ENCODE results near the gene FTO. TPM values are rescaled to one million over a fixed set of nuclear protein-coding genes. Genes with fewer than 3 reads are reported as not detected.

The FTO gene
- total RNA-seq, 2 donors from 2014 or later = 72.7 to 73.6 TPM

GRCh38 chr16:54107583-54108202, 403.7 kb downstream of the FTO start:
- TF ChIP-seq POLR2A (IDR thresholded peaks at IDR 0.05) (no peak), POLR2AphosphoS5 (IDR thresholded peaks at IDR 0.05) (no peak), CTCF (IDR thresholded peaks at IDR 0.05) (no peak)
- H3K27me3 ChIP-seq (replicated peaks; ENCODE audit: insufficient read depth) = no peaks in the 10 kb centered on the region
- H3K4me1 ChIP-seq (replicated peaks) = no peaks in the 10 kb centered on the region
- intact Hi-C loops (cut with DNase I) = no loop called here
- H3K27ac ChIP-seq = no peak overlapping the region
- no peak for DNase-seq (ENCODE audit: low spot score)
- H3K9me3 ChIP-seq = no peaks in the 10 kb centered on the region
- 60% methylated on average over 7 of the region's 7 CpGs for WGBS
- H3K36me3 ChIP-seq = no peaks in the 10 kb centered on the region
- H3K4me3 ChIP-seq = no peak overlapping the region

GRCh38 chr16:54110016-54110981, 406.3 kb downstream of the FTO start:
- H3K36me3 ChIP-seq = no peaks in the 10 kb centered on the region
- DNase-seq (ENCODE audit: low spot score) = no peak
- intact Hi-C loops (cut with DNase I) = no loop called here
- H3K4me1 ChIP-seq (replicated peaks) = no peaks in the 10 kb centered on the region
- no peaks in the 10 kb centered on the region for H3K27me3 ChIP-seq (replicated peaks; ENCODE audit: insufficient read depth)
- WGBS = 80% methylated on average over 16 of the region's 16 CpGs
- H3K4me3 ChIP-seq = no peak overlapping the region
- TF ChIP-seq POLR2A (IDR thresholded peaks at IDR 0.05) (no peak), CTCF (IDR thresholded peaks at IDR 0.05) (no peak), POLR2AphosphoS5 (IDR thresholded peaks at IDR 0.05) (no peak)
- no peaks in the 10 kb centered on the region for H3K9me3 ChIP-seq
- no peak overlapping the region for H3K27ac ChIP-seq

GRCh38 chr16:54112451-54113206, 408.7 kb downstream of the FTO start:
- intact Hi-C loops (cut with DNase I) = no loop called here
- H3K27me3 ChIP-seq (replicated peaks; ENCODE audit: insufficient read depth) = no peaks in the 10 kb centered on the region
- H3K4me3 ChIP-seq = no peak overlapping the region
- WGBS = 96% methylated on average over 8 of the region's 8 CpGs
- no peaks in the 10 kb centered on the region for H3K9me3 ChIP-seq
- no peak for DNase-seq (ENCODE audit: low spot score)
- no peaks in the 10 kb centered on the region for H3K36me3 ChIP-seq
- H3K27ac ChIP-seq = no peak overlapping the region
- no peaks in the 10 kb centered on the region for H3K4me1 ChIP-seq (replicated peaks)
- TF ChIP-seq POLR2A (IDR thresholded peaks at IDR 0.05) (no peak), POLR2AphosphoS5 (IDR thresholded peaks at IDR 0.05) (no peak)

- Histone ChIP-seq H3K9me3 (no peaks in the 10 kb centered on the region), H3K4me3 (no peak overlapping the region), H3K27me3 (replicated peaks; ENCODE audit: insufficient read depth) (no peaks in the 10 kb centered on the region), H3K36me3 (no peaks in the 10 kb centered on the region), H3K27ac (no peak overlapping the region), H3K4me1 (replicated peaks) (no peaks in the 10 kb centered on the region)
- WGBS = 95% methylated on average over 9 of the region's 9 CpGs
- intact Hi-C loops (cut with DNase I) = no loop called here
- no peak for DNase-seq (ENCODE audit: low spot score)
- TF ChIP-seq POLR2AphosphoS5 (IDR thresholded peaks at IDR 0.05) (no peak), CTCF (IDR thresholded peaks at IDR 0.05) (no peak), POLR2A (IDR thresholded peaks at IDR 0.05) (no peak)
These were observed 411.6 kb downstream of the FTO start for GRCh38 chr16:54115558-54115957.

DNA sequence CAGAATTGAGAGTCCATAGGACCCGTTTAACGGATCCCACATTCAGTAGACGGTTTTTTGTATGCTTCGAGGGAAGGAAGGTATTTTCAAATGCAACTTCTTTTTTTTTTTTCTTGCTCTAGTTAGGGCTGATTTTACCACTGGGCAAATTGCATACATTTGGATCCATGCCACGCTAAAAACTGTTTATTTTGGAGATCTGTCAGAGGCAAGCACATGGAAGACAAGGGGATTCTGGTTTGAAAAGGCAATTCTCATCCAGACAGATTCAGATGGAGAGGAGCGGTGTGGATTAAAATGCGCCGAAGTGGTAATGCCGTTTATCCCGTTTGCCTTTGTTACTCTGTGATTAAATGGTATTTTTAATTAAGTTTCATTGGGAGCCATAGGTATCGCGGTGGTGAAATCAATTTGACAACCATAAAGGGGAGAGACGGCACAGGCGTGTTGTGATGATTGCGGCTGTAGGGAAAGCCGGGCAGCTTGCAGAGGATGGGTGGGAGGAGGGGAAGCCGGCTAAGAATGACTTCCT, 412.2 kb downstream of the FTO start:
- Histone ChIP-seq H3K27ac (no peak overlapping the region), H3K36me3 (no peaks in the 10 kb centered on the region)

More for the DNA sequence above, 412.2 kb downstream of the FTO start:
- no peak overlapping the region for H3K4me3 ChIP-seq
- intact Hi-C loops (cut with DNase I) = no loop called here
- H3K9me3 ChIP-seq = no peaks in the 10 kb centered on the region
- no peaks in the 10 kb centered on the region for H3K27me3 ChIP-seq (replicated peaks; ENCODE audit: insufficient read depth)
- WGBS = 43% methylated on average over 17 of the region's 17 CpGs
- H3K4me1 ChIP-seq (replicated peaks) = no peaks in the 10 kb centered on the region
- DNase-seq (ENCODE audit: low spot score) = no peak
- no peak for TF ChIP-seq POLR2AphosphoS5 (IDR thresholded peaks at IDR 0.05)
- TF ChIP-seq CTCF (IDR thresholded peaks at IDR 0.05) = no peak
- no peak for TF ChIP-seq POLR2A (IDR thresholded peaks at IDR 0.05)

Measured in prostate gland (tissue), 2 donors.